Measurements from ENCODE around the gene HLA-E.
"Not testable (repeated sequence)": the region's sequence is repeated elsewhere in the genome, so short reads cannot be mapped to it uniquely, and the experiment has no call there.

HLA-E gene

DNA sequence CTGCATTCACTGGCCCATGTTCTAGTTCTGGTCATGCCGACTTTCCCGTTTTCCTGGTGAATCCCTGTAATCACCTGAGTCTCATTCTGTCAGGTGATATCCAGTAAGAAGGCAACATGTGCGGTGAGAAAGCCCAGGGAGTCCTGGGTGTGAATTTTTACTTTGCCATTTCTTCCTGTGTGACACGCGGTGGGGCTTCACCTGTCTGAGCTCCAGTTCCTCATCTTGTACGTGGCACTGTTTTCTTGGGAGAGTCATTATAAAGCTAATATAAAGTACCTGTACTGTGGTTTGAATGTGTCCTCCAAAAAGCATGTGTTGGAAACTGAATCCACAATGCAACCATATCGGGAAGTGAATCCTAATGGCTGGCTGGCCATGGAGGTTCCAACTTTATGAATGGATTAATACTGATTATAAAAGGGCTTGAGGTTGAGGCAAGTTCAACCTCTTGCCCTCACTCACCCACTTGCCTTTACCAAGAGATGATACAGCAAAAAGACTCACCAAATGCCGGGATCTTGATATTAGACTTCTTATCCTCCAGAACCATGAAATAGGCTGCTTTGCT, 5.1 kb downstream of the HLA-E start:
- Histone ChIP-seq H3K4me3 (ENCODE audit: low read length) (no peak overlapping the region), H3K4me1 (ENCODE audit: low read length) (peaks cover 18% of the 10 kb centered on the region), H3K79me2 (ENCODE audit: low read length) (peaks cover 16% of the 10 kb centered on the region), H3K4me2 (ENCODE audit: low read length) (no peak overlapping the region), H3K36me3 (replicated peaks; ENCODE audit: low read depth, low read length) (peaks cover 32% of the 10 kb centered on the region), H2AFZ (ENCODE audit: low read depth, low read length) (no peak overlapping the region), H3K9ac (ENCODE audit: low read length) (no peak overlapping the region), H4K20me1 (ENCODE audit: insufficient read depth, low read length) (peaks cover 17% of the 10 kb centered on the region), H3K27ac (ENCODE audit: low read length) (no peak overlapping the region), H3K9me3 (ENCODE audit: insufficient read depth, low read length) (no peaks in the 10 kb centered on the region), H3K27me3 (ENCODE audit: low read depth, low read length) (no peaks in the 10 kb centered on the region)
- TF ChIP-seq EZH2phosphoT487 (IDR thresholded peaks at IDR 0.05; ENCODE audit: low read depth), result no peak
- TF ChIP-seq, protein P1, sequence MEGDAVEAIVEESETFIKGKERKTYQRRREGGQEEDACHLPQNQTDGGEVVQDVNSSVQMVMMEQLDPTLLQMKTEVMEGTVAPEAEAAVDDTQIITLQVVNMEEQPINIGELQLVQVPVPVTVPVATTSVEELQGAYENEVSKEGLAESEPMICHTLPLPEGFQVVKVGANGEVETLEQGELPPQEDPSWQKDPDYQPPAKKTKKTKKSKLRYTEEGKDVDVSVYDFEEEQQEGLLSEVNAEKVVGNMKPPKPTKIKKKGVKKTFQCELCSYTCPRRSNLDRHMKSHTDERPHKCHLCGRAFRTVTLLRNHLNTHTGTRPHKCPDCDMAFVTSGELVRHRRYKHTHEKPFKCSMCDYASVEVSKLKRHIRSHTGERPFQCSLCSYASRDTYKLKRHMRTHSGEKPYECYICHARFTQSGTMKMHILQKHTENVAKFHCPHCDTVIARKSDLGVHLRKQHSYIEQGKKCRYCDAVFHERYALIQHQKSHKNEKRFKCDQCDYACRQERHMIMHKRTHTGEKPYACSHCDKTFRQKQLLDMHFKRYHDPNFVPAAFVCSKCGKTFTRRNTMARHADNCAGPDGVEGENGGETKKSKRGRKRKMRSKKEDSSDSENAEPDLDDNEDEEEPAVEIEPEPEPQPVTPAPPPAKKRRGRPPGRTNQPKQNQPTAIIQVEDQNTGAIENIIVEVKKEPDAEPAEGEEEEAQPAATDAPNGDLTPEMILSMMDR (IDR thresholded peaks at IDR 0.05; ENCODE audit: low read depth, low read length), result no peak

DNA sequence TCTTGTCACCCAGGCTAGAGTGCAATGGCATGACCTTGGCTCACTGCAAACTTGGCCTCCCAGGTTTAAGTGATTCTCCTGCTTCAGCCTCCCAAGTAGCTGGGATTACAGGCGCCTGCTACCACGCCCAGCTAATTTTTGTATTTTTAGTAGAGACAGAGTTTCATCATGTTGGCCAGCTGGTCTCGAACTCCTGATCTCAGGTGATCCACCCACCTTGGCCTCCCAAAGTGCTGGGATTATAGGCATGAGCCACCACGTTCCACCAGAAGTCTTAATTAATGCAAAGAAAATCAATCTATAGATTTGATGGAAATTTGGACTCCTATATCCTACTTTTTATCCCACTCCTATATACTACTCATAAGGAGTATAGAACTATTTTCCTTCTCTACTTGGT, 5.8 kb downstream of the HLA-E start:
- H3K27ac ChIP-seq (ENCODE audit: low read length); H3K9ac ChIP-seq (ENCODE audit: low read length); H3K79me2 ChIP-seq (ENCODE audit: low read length); H3K27me3 ChIP-seq (ENCODE audit: low read depth, low read length); H2AFZ ChIP-seq (ENCODE audit: low read depth, low read length); H3K4me3 ChIP-seq (ENCODE audit: low read length); H3K9me3 ChIP-seq (ENCODE audit: insufficient read depth, low read length); H3K4me2 ChIP-seq (ENCODE audit: low read length): not testable (repeated sequence)
- Histone ChIP-seq H4K20me1 (ENCODE audit: insufficient read depth, low read length) (peaks cover 17% of the 10 kb centered on the region), H3K4me1 (ENCODE audit: low read length) (peaks cover 18% of the 10 kb centered on the region), H3K36me3 (replicated peaks; ENCODE audit: low read depth, low read length) (peaks cover 32% of the 10 kb centered on the region)

DNA sequence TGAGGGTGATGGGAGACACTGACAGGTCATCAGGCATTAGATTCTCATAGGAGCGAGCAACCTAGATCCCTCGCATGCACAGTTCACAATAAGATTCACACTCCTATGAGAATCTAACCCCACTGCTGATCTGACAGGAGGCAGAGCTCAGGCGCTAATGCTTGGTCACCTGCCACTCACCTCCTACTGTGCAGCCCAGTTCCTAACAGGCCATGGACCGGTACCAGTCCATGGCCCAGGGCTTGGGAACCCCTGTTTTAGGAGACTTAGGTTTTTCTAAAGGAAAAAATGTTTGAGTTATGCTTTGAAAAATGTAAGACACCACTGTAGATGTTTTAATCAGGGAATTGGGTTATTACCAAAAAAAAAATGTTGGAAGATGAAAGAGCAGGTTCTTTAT, 6.7 kb downstream of the HLA-E start:
- H3K4me3 ChIP-seq (ENCODE audit: low read length), result no peak overlapping the region
- peaks cover 9% of the 10 kb centered on the region for H3K4me1 ChIP-seq (ENCODE audit: low read length)
- no peaks in the 10 kb centered on the region for H3K79me2 ChIP-seq (ENCODE audit: low read length)
- H3K9ac ChIP-seq (ENCODE audit: low read length), result no peak overlapping the region
- H3K36me3 ChIP-seq (replicated peaks; ENCODE audit: low read depth, low read length), result peaks cover 23% of the 10 kb centered on the region
- no peaks in the 10 kb centered on the region for H3K27me3 ChIP-seq (ENCODE audit: low read depth, low read length)
- TF ChIP-seq, protein P1 (IDR thresholded peaks at IDR 0.05; ENCODE audit: low read depth, low read length), result no peak
- TF ChIP-seq EZH2phosphoT487 (IDR thresholded peaks at IDR 0.05; ENCODE audit: low read depth), result no peak
- H3K4me2 ChIP-seq (ENCODE audit: low read length), result no peak overlapping the region
- no peaks in the 10 kb centered on the region for H3K9me3 ChIP-seq (ENCODE audit: insufficient read depth, low read length)
- H2AFZ ChIP-seq (ENCODE audit: low read depth, low read length), result no peak overlapping the region
- no peak overlapping the region for H3K27ac ChIP-seq (ENCODE audit: low read length)
- H4K20me1 ChIP-seq (ENCODE audit: insufficient read depth, low read length), result peaks cover 8% of the 10 kb centered on the region

DNA sequence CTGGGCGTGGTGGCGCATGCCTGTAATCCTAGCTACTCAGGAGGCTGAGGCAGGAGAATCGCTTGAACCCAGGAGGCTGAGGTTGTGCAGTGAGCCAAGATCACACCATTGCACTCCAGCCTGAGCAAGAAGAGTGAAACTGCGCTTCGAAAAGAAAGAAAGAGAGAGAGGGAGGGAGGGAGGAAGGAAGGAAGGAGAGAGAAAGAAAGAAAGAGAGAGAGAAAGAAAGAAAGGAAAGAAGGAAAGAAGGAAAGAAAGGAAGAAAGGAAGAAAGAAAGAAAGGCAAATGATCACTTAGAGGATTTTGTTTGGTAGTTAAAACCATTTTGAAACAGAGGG, 7.9 kb downstream of the HLA-E start:
- H3K27me3 ChIP-seq (ENCODE audit: low read depth, low read length); H3K4me1 ChIP-seq (ENCODE audit: low read length); H3K9me3 ChIP-seq (ENCODE audit: insufficient read depth, low read length); H2AFZ ChIP-seq (ENCODE audit: low read depth, low read length); H3K79me2 ChIP-seq (ENCODE audit: low read length); H3K4me3 ChIP-seq (ENCODE audit: low read length); H4K20me1 ChIP-seq (ENCODE audit: insufficient read depth, low read length); H3K9ac ChIP-seq (ENCODE audit: low read length); H3K4me2 ChIP-seq (ENCODE audit: low read length); H3K27ac ChIP-seq (ENCODE audit: low read length): not testable (repeated sequence)
- H3K36me3 ChIP-seq (replicated peaks; ENCODE audit: low read depth, low read length), result peaks cover 13% of the 10 kb centered on the region

DNA sequence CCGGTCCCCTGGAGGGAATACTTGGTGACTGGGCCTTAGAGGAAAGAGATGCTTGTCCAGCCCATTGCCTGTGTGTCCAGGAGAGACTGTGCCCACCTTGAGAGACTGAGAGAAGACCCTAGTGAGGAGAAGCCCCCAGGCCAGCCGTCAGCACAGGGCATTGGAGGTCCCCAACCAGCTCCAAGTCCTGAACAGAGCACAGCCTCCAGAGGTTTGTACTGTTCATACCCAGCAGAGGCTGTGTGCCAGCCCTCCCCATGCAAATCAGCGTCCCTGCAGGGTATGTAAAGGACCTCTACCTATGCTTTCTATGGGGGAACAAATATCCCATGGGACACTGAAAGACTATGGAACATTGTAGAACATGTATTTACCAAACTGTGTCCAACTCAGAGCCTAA, 8.4 kb downstream of the HLA-E start:
- H3K27ac ChIP-seq (ENCODE audit: low read length), result no peak overlapping the region
- H3K4me3 ChIP-seq (ENCODE audit: low read length), result no peak overlapping the region
- no peak overlapping the region for H3K9ac ChIP-seq (ENCODE audit: low read length)
- no peaks in the 10 kb centered on the region for H3K27me3 ChIP-seq (ENCODE audit: low read depth, low read length)
- TF ChIP-seq EZH2phosphoT487 (IDR thresholded peaks at IDR 0.05; ENCODE audit: low read depth), result no peak
- TF ChIP-seq, protein P1 (IDR thresholded peaks at IDR 0.05; ENCODE audit: low read depth, low read length), result no peak
- H3K4me1 ChIP-seq (ENCODE audit: low read length), result peaks cover 9% of the 10 kb centered on the region
- no peaks in the 10 kb centered on the region for H3K79me2 ChIP-seq (ENCODE audit: low read length)
- H3K4me2 ChIP-seq (ENCODE audit: low read length), result no peak overlapping the region
- H3K36me3 ChIP-seq (replicated peaks; ENCODE audit: low read depth, low read length), result peaks cover 9% of the 10 kb centered on the region
- H3K9me3 ChIP-seq (ENCODE audit: insufficient read depth, low read length), result no peaks in the 10 kb centered on the region
- no peaks in the 10 kb centered on the region for H4K20me1 ChIP-seq (ENCODE audit: insufficient read depth, low read length)
- no peak overlapping the region for H2AFZ ChIP-seq (ENCODE audit: low read depth, low read length)

DNA sequence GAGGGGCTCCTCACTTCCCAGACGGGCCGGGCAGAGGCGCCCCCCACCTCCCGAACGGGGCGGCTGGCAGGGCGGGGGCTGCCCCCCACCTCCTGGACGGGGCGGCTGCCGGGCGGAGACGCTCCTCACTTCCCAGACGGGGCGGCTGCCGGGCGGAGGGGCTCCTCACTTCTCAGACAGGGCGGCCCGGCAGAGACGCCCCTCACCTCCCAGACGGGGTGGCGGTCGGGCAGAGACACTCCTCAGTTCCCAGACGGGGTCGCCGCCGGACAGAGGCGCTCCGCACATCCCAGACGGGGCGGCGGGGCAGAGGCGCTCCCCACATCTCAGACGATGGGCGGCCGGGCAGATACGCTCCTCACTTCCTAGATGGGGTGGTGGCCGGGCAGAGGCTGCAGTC, 9.4 kb downstream of the HLA-E start:
- H3K36me3 ChIP-seq (replicated peaks; ENCODE audit: low read depth, low read length); H3K9ac ChIP-seq (ENCODE audit: low read length); H3K4me2 ChIP-seq (ENCODE audit: low read length); H3K9me3 ChIP-seq (ENCODE audit: insufficient read depth, low read length); H3K27ac ChIP-seq (ENCODE audit: low read length); H3K27me3 ChIP-seq (ENCODE audit: low read depth, low read length); H2AFZ ChIP-seq (ENCODE audit: low read depth, low read length); H3K4me1 ChIP-seq (ENCODE audit: low read length); H4K20me1 ChIP-seq (ENCODE audit: insufficient read depth, low read length); H3K79me2 ChIP-seq (ENCODE audit: low read length); H3K4me3 ChIP-seq (ENCODE audit: low read length): not testable (repeated sequence)
